Hematopoietic multipotent progenitor cell treated with erythropoietin and hydrocortisone succinate and interleukin-3 and kit ligand, for 17 days (in vitro differentiated cells): ENCODE data around the gene SCN5A.

ENCODE experiments used
- DNase-seq: peaks from one replicate; pipeline ENCODE4 v3.0.0-alpha.2; 2015; ENCODE audit warnings: low spot score

SCN5A gene

DNA sequence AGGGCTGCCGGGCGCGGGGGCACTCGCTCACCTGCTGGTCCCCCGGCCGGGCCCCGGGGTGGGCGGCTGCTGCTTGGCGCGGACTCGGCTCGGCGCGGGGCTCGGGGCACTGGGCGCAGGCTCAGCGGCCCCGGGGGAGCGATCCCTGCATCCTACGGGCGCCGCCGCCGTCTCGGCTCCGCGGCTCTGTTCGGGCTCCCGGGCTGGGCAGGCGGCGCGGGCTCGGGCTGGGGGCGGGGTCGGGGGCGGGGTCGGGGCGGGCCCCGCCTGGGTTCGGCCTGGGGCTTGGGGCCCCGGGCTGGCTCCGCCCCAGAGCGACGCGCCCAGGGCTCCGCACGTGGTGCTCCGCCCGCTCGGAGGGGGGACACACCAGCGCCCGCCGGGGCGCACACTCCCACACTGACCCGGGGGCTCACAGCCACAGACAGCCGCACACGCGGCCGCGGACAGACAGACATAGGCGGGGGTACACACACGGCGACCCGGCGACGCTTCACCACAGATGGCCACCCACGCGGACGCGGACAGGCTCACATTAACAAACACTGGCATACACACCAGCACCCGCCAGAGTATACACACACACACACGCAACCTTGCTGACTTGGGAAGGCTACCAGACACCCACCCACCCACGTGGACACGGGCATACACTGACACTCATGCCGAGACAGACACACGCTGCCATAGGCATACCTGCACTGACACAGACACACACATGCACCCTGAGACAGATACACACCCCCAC is at the start of gene SCN5A:
TSS of gene SCN5A (minus strand) at position 188 of the 748 bp plus-strand sequence. CDS start 16,380 bp downstream, outside the sequence.
- DNase-seq, result no peak

DNA sequence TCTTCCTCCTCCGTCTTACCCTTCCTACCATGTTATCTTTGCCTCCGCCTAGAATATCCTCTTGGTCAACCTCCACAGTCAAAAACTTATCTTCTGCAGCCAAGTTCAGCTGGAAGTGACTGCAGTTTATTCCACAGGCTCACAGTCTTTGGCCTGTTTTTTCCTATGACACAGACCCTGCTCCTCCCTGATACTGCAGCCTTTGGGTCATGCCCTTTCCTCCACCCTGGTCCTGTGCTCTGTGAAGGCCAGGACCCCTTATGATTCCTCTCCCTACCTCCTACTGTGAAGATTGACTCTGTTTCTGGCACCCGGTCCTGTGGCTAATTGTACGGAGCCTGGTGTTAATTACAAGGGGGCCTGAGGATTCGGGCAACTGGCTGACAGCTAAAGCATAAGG is 49.3 kb upstream of the SCN5A start:
- DNase-seq, result no peak

GRCh38 chr3:38698061-38698460 is 48.6 kb upstream of the SCN5A start:
- DNase-seq, result no peak

GRCh38 chr3:38696034-38696433 is 46.5 kb upstream of the SCN5A start:
- DNase-seq, result no peak

GRCh38 chr3:38690185-38690584 is 40.7 kb upstream of the SCN5A start:
- no peak for DNase-seq

DNA sequence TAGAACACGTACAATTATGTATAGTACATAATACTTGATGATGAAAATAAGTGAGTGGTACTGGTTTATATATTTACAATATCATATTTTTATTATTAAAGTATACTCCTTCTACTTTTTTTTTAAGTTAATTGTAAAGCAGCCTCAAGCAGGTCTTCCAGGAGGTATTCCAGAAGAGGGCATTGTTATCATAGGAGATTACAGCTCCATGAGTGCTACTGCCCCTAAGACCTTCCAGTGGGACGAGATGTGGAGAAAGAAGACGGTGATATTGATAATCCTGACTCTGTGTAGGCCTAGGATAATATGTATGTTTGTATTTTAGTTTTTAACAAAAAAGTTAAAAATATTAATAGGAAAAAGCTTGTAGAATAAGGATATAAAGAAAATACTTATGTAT is 40.3 kb upstream of the SCN5A start:
- no peak for DNase-seq

- no peak for DNase-seq
Measured at GRCh38 chr3:38689346-38689745, 39.9 kb upstream of the SCN5A start.

DNA sequence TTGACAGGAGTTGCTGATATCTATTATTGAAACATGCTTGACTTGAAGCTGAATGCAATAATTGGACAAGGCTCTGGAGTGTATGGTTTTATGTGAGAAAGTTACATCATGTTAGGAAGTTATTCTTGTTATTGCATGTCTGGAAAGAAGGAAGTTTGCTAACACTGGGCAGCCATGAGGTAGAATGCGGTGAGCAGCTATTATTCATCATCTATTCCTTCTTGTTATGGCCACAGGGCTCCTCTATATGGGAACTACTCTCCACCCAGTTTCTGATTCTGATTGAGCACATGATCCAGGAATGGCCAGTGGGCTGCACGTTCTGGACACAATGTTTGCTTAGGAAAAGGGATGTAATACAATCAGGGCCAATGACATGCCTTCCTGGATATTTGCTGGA is 37.8 kb upstream of the SCN5A start:
- no peak for DNase-seq

DNA sequence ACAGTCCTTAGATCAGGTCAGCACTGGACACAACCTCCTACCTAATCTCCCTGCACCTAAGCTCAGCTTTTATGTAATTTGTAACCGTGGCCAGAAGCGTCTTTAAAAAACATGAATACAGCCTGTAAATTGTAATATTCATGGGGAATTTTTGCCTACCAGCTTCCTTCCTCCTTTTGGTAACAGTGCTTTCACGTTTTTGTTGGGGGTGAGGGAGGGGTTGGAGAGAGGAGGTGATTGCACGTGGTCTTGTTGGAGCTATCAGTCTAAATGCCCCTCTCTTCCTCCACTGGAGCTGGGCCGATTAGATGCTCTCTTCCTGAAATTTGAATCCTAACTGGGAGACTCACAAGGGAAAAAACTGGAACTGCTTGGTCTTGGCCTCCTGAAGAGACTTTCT is 35.1 kb upstream of the SCN5A start:
- no peak for DNase-seq

- no peak for DNase-seq
Measured at GRCh38 chr3:38669668-38670067, 20.2 kb upstream of the SCN5A start.

GRCh38 chr3:38662544-38662943 is 13.1 kb upstream of the SCN5A start:
- no peak for DNase-seq

- DNase-seq, result no peak
Measured at GRCh38 chr3:38658841-38659240, 9.4 kb upstream of the SCN5A start.

DNA sequence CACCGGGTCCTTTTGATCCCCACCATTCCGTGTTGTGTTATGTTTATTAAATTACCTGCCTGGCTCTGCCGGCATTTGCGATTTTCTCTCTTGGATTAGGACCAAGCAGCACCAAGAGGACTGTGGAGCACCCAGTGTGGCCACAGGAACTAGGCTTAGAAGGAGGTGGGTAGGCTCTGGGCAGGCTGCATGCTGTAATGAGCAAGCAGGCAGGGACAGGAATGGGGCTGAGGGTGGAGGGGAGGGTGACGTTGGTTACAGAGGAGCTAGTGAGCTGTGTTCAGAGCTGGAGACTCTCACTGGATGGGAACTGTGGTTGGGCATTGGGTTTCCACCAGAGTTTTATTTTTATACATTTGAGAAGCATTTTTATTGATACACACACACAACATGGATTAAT is 7.9 kb upstream of the SCN5A start:
- DNase-seq, result no peak

DNA sequence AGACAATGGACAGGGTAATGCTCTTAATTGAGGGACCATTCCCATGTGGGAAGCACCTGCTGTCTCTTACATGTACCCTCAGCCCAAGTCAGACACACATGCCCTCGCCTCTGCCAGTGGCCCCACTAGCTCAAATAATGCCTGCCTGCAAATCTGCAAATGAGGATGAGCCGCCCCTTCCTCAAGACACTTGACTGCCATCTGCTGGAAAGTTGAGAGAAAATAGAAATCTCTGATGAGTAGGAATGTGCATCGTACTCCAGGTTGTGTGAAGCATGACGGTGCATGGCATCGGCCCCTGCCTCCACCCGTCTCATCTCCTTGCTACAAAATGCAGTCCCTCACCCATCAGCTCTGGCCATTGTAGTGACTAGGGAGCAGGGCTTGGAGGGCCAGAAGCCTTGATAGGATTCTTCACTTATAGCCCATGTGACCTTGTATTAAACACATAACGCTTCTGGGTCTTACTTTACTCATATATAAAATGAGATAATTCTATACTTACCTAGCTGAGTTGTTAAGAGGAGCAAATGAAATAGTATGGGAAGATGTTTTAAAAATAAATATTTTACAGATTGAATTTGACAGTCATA is 6.3 kb upstream of the SCN5A start:
- no peak for DNase-seq

DNA sequence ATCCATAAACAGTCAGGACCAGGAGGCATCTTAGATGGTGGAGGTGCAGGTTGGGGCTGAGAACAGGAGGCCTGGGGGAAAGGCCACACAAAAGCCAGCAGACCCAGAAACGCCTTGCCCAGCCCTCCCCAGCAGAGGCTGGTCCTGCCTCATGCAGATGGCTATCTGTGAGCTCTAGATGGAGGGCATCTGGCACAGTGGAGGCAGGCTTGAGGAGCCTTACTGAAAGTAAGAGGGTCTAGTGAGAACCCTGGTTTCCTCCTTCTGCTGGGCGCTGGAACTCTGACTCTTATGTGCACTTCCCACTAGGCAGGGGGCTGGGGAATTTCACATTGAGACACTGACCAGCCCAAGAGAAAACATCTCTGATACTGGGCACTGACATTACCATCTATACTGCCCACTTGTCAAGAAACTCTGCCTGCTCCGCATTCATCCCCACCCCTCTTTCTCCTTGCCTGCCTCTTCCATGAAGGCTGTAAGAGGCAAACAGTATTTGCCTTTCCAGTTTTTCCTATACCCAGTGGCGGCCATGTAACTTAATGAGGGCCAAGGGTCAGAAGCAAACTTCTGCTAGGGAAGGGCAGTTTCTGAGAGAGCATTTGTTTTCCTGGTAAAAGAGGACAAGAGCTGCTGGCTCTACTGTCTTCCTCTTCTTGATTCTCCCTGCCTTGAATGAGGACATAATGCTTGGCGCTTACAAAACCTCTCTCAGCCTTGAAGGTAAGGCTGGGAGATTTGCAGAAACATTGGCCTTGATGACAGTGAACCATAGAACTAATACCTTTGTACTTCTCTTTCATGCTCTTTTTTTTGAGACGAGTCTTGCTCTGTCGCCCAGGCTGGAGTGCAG is 4.4 kb upstream of the SCN5A start:
- DNase-seq, result no peak

GRCh38 chr3:38652934-38653333 is 3.4 kb upstream of the SCN5A start:
- DNase-seq, result no peak

DNA sequence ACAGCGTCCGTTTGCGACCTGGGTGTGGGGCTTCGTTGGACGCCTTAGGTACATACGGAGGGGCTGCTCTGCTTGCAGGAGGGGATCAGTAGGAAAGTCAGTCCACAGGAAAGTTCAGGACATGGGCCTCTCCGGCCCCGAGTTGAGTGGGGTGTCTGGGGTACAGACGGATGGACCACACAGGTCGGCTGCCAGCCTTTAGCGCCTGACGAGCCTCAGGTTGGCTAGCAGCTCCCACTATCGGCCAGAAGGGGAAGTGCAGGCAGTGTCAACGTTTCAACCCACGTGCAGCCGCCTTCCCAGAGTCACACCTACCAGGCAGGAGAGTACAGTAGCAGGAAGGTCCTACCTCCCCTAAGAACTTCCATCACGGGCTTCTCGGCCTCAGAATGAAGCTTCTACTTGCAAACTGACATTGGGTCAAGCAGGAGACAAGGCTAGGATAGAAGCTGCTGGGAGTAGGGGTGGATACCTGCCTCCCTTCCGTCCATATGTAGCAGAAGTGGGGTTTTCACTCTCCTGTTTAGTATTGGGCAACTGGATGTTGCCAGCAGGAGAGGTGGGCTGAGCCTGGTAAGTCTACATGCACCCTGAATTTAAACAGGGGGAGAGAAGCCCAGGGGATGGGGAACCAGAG is 1.8 kb upstream of the SCN5A start:
- peak; percentile 52 for DNase-seq

DNA sequence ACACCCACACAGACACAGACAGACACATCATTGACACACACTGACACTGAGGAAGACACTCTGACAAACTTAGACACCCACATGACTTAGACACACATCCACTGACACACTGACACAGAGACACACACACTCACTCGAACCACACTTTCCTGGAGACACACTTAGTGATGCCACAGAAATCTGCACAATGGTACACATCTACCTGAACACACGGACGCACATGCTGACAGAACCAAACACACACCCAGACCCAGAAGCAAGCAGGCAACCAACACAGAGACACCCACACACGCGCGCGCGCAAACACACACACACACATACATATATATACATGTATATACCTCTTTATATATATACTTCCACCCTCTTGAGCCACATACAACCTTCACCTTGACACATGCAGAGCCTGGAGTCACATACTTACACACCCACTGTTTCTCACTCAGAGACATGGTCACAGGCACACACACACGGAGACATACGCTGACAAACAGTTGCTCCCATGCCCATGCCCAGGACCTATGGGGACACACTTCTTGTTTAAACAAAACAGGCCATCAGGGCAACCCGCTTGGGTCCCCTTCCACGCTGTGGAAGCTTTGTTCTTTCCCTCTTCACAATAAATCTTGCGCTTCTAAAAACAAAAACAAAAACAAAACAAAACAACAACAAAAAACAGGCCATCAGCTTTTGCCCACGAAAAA is 913 bp upstream of the SCN5A start:
- DNase-seq, result no peak

DNA sequence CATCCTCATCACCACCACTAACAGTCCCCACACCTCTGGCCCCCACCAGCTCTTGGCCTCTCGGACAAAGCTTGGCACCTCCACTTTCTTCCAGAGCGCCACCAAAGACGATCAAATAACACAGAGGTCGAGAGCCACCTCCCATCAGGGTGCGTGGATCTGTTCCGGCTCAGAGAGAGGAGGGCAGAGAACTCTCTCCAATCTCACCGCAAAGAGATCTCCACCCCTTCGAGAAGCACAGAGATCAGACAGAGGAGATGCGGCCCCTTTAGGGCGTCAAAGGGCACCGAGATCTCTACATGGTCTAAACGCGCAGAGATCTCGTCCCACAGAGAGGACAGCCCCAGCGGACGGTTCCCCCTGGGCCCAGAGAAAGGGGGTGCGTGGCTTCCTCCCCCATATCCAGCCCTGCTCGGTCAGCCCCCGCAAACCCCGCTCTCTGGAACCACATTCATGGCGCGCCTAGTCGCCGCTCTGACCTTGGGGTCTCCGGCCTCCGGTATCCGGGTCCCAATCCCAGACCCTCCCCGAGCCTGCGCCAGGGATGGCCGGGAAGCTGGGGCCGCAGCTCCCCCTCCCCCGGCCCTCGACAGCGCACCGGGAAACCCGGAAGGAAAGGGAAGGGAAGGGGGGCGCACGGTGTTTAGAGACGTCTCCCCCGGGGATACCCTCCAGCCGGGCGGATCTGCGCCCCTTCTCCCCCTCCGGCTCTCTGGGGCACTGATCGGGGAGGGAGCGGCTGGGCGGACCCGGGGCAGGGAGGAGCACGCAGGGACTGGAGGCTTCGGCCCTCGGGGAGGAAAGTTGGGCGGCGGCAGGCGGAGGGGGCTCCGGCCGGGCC is 608 bp downstream of the SCN5A start:
- DNase-seq, result no peak

GRCh38 chr3:38648024-38648658 is 1.3 kb downstream of the SCN5A start:
- no peak for DNase-seq
